SK-N-SH (cell line): Measurements from ENCODE around the gene TBC1D5. TPM values are rescaled to one million over a fixed set of nuclear protein-coding genes. Genes with fewer than 3 reads are reported as not detected.

Experiments used
- CTCF ChIA-PET: fragments of 300-600, 350-600 bp; formaldehyde crosslinking; extraction: SDS; loops from one replicate; lab custom pipeline; 2021; lab: Yijun Ruan, JAX
- POLR2A ChIA-PET: fragments of 350-600 bp; sonication (Branson Sonifier 250); formaldehyde crosslinking; extraction: SDS; loops from one replicate; lab custom pipeline; 2020; ENCODE audit warnings: antibody characterized with exemption, inconsistent platforms; lab: Yijun Ruan, JAX
- DNase-seq: peaks from one replicate; pipeline ENCODE4 v3.0.0; 2012
- H2AFZ ChIP-seq: fragments of 200-600 bp; sonication (generic); 2 replicates; pipeline ENCODE4 v1.8.1; 2016; ENCODE audit warnings: antibody characterized with exemption, mild to moderate bottlenecking, low read depth
- H3F3A ChIP-seq: fragments of 200-600 bp; sonication (generic); replicated peaks from 2 replicates; pipeline ENCODE3; 2016; ENCODE audit warnings: antibody characterized with exemption, mild to moderate bottlenecking; ENCODE audit not compliant: insufficient read depth
- H3K27ac ChIP-seq, 2 experiments: fragments of 200-500 bp in 1 of 2; fragments of 200-600 bp in 1 of 2; sonication (Bioruptor generic) in 1 of 2; sonication (generic), shearing (Covaris generic) in 1 of 2; 2 replicates each; pipeline versions ENCODE4 v1.5.1 to v1.6.1; 2014 to 2016; ENCODE audit warnings: low read depth in 2 of 2, inconsistent platforms in 1 of 2, low read length in 1 of 2, mild to moderate bottlenecking in 1 of 2, mixed read lengths in 1 of 2
- H3K27me3 ChIP-seq: fragments of 200-600 bp; sonication (generic), shearing (Covaris generic); 2 replicates; pipeline ENCODE4 v1.6.1; 2016; ENCODE audit warnings: mixed run types; ENCODE audit not compliant: insufficient read depth
- H3K36me3 ChIP-seq, 2 experiments: fragments of 200-500 bp in 1 of 2; fragments of 200-600 bp in 1 of 2; sonication (Bioruptor generic) in 1 of 2; sonication (generic) in 1 of 2; replicated peaks in 1 of 2; 2 replicates each; pipeline versions ENCODE3 to v1.5.1; 2014 to 2016; ENCODE audit warnings: low read length in 1 of 2, mild to moderate bottlenecking in 1 of 2; ENCODE audit not compliant: insufficient read depth in 2 of 2, control insufficient read depth in 1 of 2
- H3K4me1 ChIP-seq, 2 experiments: fragments of 200-500 bp in 1 of 2; fragments of 200-600 bp in 1 of 2; sonication (Bioruptor generic) in 1 of 2; sonication (generic), shearing (Covaris generic) in 1 of 2; 2 replicates each; pipeline versions ENCODE4 v1.5.1 to v1.6.1; 2014 to 2016; ENCODE audit warnings: low read depth in 1 of 2, low read length in 1 of 2, mixed run types in 1 of 2; ENCODE audit not compliant: insufficient read depth in 2 of 2, control insufficient read depth in 1 of 2
- H3K4me2 ChIP-seq: fragments of 200-600 bp; sonication (generic), shearing (Covaris generic); 2 replicates; pipeline ENCODE4 v1.6.1; 2017; ENCODE audit warnings: mixed run types
- H3K4me3 ChIP-seq, 2 experiments: fragments of 200-500 bp in 1 of 2; fragments of 200-600 bp in 1 of 2; sonication (Bioruptor generic) in 1 of 2; sonication (generic), shearing (Covaris generic) in 1 of 2; 2 replicates each; pipeline versions ENCODE4 v1.5.1 to v1.8.1; 2014 to 2016; ENCODE audit warnings: low read depth in 2 of 2, inconsistent platforms in 1 of 2, low read length in 1 of 2, mild to moderate bottlenecking in 1 of 2, mixed read lengths in 1 of 2, moderate library complexity in 1 of 2
- H3K79me2 ChIP-seq: fragments of 200-600 bp; sonication (generic); 2 replicates; pipeline ENCODE4 v1.8.1; 2017; ENCODE audit warnings: mild to moderate bottlenecking; ENCODE audit not compliant: insufficient read depth
- H3K9ac ChIP-seq: fragments of 200-600 bp; sonication (generic); 2 replicates; pipeline ENCODE4 v1.6.1; 2017; ENCODE audit warnings: mixed run types
- H3K9me2 ChIP-seq: fragments of 200-600 bp; sonication (generic); 2 replicates; pipeline ENCODE4 v1.6.1; 2017; ENCODE audit warnings: mixed run types
- H3K9me3 ChIP-seq: fragments of 200-600 bp; sonication (generic); 2 replicates; pipeline ENCODE4 v1.6.1; 2017; ENCODE audit warnings: mixed run types, mild to moderate bottlenecking, moderate library complexity
- H4K20me1 ChIP-seq: fragments of 200-600 bp; sonication (generic); 2 replicates; pipeline ENCODE4 v1.6.1; 2017; ENCODE audit warnings: mild to moderate bottlenecking, mixed run types; ENCODE audit not compliant: insufficient read depth
- CTCF ChIP-seq: fragments of 200-600 bp; sonication (generic); IDR thresholded peaks from 2 replicates; pipeline ENCODE4 v1.6.1; 2017; ENCODE audit warnings: antibody characterized with exemption, mild to moderate bottlenecking, moderate library complexity
- ELF1 ChIP-seq: IDR thresholded peaks from 2 replicates; pipeline ENCODE4 v1.4.0; 2012
- FOSL2 ChIP-seq: IDR thresholded peaks from 2 replicates; pipeline ENCODE4 v1.4.0; 2012; ENCODE audit warnings: low read depth, mild to moderate bottlenecking, moderate library complexity, borderline replicate concordance
- FOXM1 ChIP-seq: IDR thresholded peaks from 2 replicates; pipeline ENCODE4 v1.4.0; 2012; ENCODE audit warnings: low read depth, mild to moderate bottlenecking
- GATA2 ChIP-seq: sonication (generic); formaldehyde crosslinking; IDR thresholded peaks from 2 replicates; pipeline ENCODE4 v1.5.0; 2020; ENCODE audit warnings: mild to moderate bottlenecking, missing genetic modification reagents
- JUND ChIP-seq: IDR thresholded peaks from 2 replicates; pipeline ENCODE4 v1.4.0; 2012
- MEF2A ChIP-seq: IDR thresholded peaks from 2 replicates; pipeline ENCODE4 v1.4.0; 2012; ENCODE audit warnings: low read depth, borderline replicate concordance
- MXI1 ChIP-seq: IDR thresholded peaks from 2 replicates; pipeline ENCODE4 v1.6.1; 2012; ENCODE audit warnings: mild to moderate bottlenecking, low read depth, low read length, improper control_type of control experiment
- NRF1 ChIP-seq: IDR thresholded peaks from 2 replicates; pipeline ENCODE4 v1.6.1; 2012; ENCODE audit warnings: low read depth, mild to moderate bottlenecking, low read length
- PBX3 ChIP-seq: IDR thresholded peaks from 2 replicates; pipeline ENCODE4; 2012
- RAD21 ChIP-seq: IDR thresholded peaks from 2 replicates; pipeline ENCODE4 v1.6.1; 2012; ENCODE audit warnings: mild to moderate bottlenecking, low read length
- RCOR1 ChIP-seq: fragments of 150-350 bp; IDR thresholded peaks from 2 replicates; pipeline ENCODE4 v1.6.1; 2017; ENCODE audit warnings: antibody characterized with exemption, low read length
- RFX5 ChIP-seq: IDR thresholded peaks from 2 replicates; pipeline ENCODE4 v1.6.1; 2012; ENCODE audit warnings: mild to moderate bottlenecking, improper control_type of control experiment, low read length
- TAF1 ChIP-seq: IDR thresholded peaks from 2 replicates; pipeline ENCODE4 v1.6.1; 2012; ENCODE audit warnings: low read depth, mild to moderate bottlenecking, low read length, moderate library complexity, borderline replicate concordance
- TCF12 ChIP-seq: IDR thresholded peaks from 2 replicates; pipeline ENCODE4 v1.4.0; 2012
- USF1 ChIP-seq: IDR thresholded peaks from 2 replicates; pipeline ENCODE4 v1.4.0; 2012; ENCODE audit warnings: low read depth, borderline replicate concordance
- USF2 ChIP-seq: fragments of 150-350 bp; IDR thresholded peaks from 2 replicates; pipeline ENCODE4 v1.6.1; 2017; ENCODE audit warnings: antibody characterized with exemption, low read length, low read depth, borderline replicate concordance
- YY1 ChIP-seq: IDR thresholded peaks from 2 replicates; pipeline ENCODE4 v1.4.0; 2012; ENCODE audit warnings: low read depth, mild to moderate bottlenecking
- ZBTB33 ChIP-seq: IDR thresholded peaks from 2 replicates; pipeline ENCODE4 v1.4.0; 2012; ENCODE audit warnings: low read depth, borderline replicate concordance
- WGBS: methylation state at CpG from one replicate; pipeline ENCODE4 v1.1.6; 2017; ENCODE audit warnings: low lambda C conversion rate; 5-methylcytosine and 5-hydroxymethylcytosine counted together
- polyA plus RNA-seq, 3 experiments: library from polyadenylated mRNA; depleted of rRNA; stranded (reverse); fragments of >200 nt; gene quantifications; 2 replicates each; pipeline ENCODE4 v1.2.3, GENCODE V29; 2012

Gene TBC1D5
- polyA plus RNA-seq, 1 of the 3 experiments (the other 2 are of a cell fraction): 19.5 TPM

- no peaks in the 10 kb centered on the region for H3K27me3 ChIP-seq
- no peak overlapping the region for H3K27ac ChIP-seq
- no peaks in the 10 kb centered on the region; the same call in 1 of the 2 replicates for H3K79me2 ChIP-seq
- H3K4me3 ChIP-seq: no peak overlapping the region
- CTCF ChIA-PET: no interaction called here
- POLR2A ChIA-PET: no interaction called here
- no peak for DNase-seq
- H2AFZ ChIP-seq: no peak overlapping the region
- H3K9me2 ChIP-seq: 0 out of 2 replicates have a peak, but pooled peaks cover 3% of the 10 kb centered on the region
- H3K9ac ChIP-seq: no peak overlapping the region
- no peaks in the 10 kb centered on the region for H3K9me3 ChIP-seq
- no peaks in the 10 kb centered on the region for H4K20me1 ChIP-seq
- no peak for TF ChIP-seq RCOR1
- TF ChIP-seq USF2: no peak
- no peak for TF ChIP-seq RAD21
- no peak for TF ChIP-seq CTCF
- TF ChIP-seq MEF2A: no peak
- TF ChIP-seq GATA2: no peak
- no peak for TF ChIP-seq MXI1
- TF ChIP-seq FOXM1: no peak
- no peak for TF ChIP-seq JUND
- TF ChIP-seq ZBTB33: no peak
- TF ChIP-seq YY1: no peak
- no peak for TF ChIP-seq TAF1
- no peak for TF ChIP-seq USF1
- no peak for TF ChIP-seq RFX5
- no peak for TF ChIP-seq PBX3
- no peak for TF ChIP-seq ELF1
- TF ChIP-seq FOSL2: no peak
- no peak for TF ChIP-seq NRF1
- no peak for TF ChIP-seq TCF12
- H3K36me3 ChIP-seq: peaks cover 0 to 3% of the 10 kb centered on the region in 2 experiments
- H3F3A ChIP-seq: no peaks in the 10 kb centered on the region
- peaks cover 13% of the 10 kb centered on the region in 2 experiments; a peak in 2 of 4 replicates for H3K4me1 ChIP-seq
- 83% methylated on average over 4 of the region's 4 CpGs for WGBS
- no peak overlapping the region for H3K4me2 ChIP-seq
Observed at GRCh38 chr3:17581421-17582080, 160.9 kb downstream of the TBC1D5 start.
